Osteoblast (primary cell): ENCODE results near the gene ITGA3. TPM values are rescaled to one million over a fixed set of nuclear protein-coding genes. Genes with fewer than 3 reads are reported as not detected.
A peak's percentile ranks its signal among the peaks of the same experiment; 100 is the strongest.

Experiments
- DNase-seq: peaks from one replicate; pipeline ENCODE4 v3.0.0; 2011; ENCODE audit warnings: low spot score, mixed read lengths; ENCODE audit not compliant: insufficient read length; ENCODE audit errors: missing footprints
- H2AFZ ChIP-seq: 2 replicates; pipeline ENCODE4 v1.6.0; 2011; ENCODE audit warnings: mild to moderate bottlenecking, low read length
- H3K27ac ChIP-seq: 2 replicates; pipeline ENCODE4 v1.5.1; 2011; ENCODE audit warnings: mild to moderate bottlenecking, low read depth, low read length, moderate library complexity
- H3K27me3 ChIP-seq: 2 replicates; pipeline ENCODE4 v1.6.0; 2012; ENCODE audit warnings: mild to moderate bottlenecking, control low read depth, inconsistent platforms, low read length, moderate library complexity; ENCODE audit not compliant: insufficient read depth
- H3K36me3 ChIP-seq: 2 replicates; pipeline ENCODE4 v1.5.1; 2011; ENCODE audit warnings: mild to moderate bottlenecking, low read length, control low read depth, moderate library complexity; ENCODE audit not compliant: insufficient read depth
- H3K4me1 ChIP-seq: 2 replicates; pipeline ENCODE4 v1.5.1; 2011; ENCODE audit warnings: mild to moderate bottlenecking, low read length, control low read depth, moderate library complexity; ENCODE audit not compliant: insufficient read depth
- H3K4me2 ChIP-seq: 2 replicates; pipeline ENCODE4 v1.6.0; 2011; ENCODE audit warnings: mild to moderate bottlenecking, low read length; ENCODE audit not compliant: insufficient read depth
- H3K4me3 ChIP-seq: fragments of 200-600 bp; sonication (generic); 3 replicates; pipeline ENCODE4 v1.5.1; 2012; ENCODE audit warnings: mild to moderate bottlenecking, low read length, inconsistent platforms; ENCODE audit not compliant: insufficient read depth
- H3K79me2 ChIP-seq: 2 replicates; pipeline ENCODE4 v1.6.0; 2012; ENCODE audit warnings: mild to moderate bottlenecking, low read length, control low read depth, inconsistent platforms; ENCODE audit not compliant: insufficient read depth
- H3K9me3 ChIP-seq: 2 replicates; pipeline ENCODE4 v1.5.1; 2011; ENCODE audit warnings: low read depth, low read length, control low read depth
- H4K20me1 ChIP-seq: 2 replicates; pipeline ENCODE4 v1.6.0; 2012; ENCODE audit warnings: mild to moderate bottlenecking, low read length, control low read depth; ENCODE audit not compliant: insufficient read depth
- total RNA-seq: library from RNA; depleted of rRNA; stranded (reverse); fragments of >200 nt; gene quantifications from 2 replicates; pipeline ENCODE4 v1.2.3, GENCODE V29; 2012
- TF ChIP-seq, protein P1 (sequence below): IDR thresholded peaks from 2 replicates; pipeline ENCODE4 v1.5.1; 2011; ENCODE audit warnings: mild to moderate bottlenecking, low read depth, low read length, moderate library complexity; ENCODE audit errors: extremely low read depth

Gene ITGA3
- total RNA-seq, 1 donor, result 81.4 TPM

DNA sequence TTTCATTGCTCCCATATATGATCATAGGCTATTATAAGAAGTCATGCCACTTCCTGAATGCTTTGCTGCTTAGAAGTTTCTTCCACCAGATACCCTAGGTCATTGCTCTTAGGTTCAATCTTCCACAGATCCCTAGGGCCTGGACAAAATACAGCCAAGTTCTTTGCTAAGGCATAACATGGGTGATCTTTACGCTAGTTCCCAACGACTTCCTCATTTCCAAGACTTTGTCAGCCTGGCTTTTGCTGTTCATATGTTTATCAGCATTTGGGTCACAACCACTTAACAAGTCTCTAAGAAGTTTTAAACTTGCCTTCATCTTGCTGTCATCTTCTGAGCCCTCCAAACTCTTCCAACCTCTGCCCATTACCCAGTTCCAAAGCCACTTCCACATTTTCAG is 40.8 kb upstream of the ITGA3 start:
- DNase-seq, result no peak
- Histone ChIP-seq H3K27me3 (no peaks in the 10 kb centered on the region), H4K20me1 (no peaks in the 10 kb centered on the region), H3K36me3 (no peaks in the 10 kb centered on the region), H3K9me3 (no peaks in the 10 kb centered on the region), H2AFZ (no peak overlapping the region), H3K4me3 (no peak overlapping the region), H3K4me2 (no peak overlapping the region), H3K79me2 (no peaks in the 10 kb centered on the region), H3K4me1 (peaks cover 3% of the 10 kb centered on the region), H3K27ac (no peak overlapping the region)
- TF ChIP-seq, protein P1, sequence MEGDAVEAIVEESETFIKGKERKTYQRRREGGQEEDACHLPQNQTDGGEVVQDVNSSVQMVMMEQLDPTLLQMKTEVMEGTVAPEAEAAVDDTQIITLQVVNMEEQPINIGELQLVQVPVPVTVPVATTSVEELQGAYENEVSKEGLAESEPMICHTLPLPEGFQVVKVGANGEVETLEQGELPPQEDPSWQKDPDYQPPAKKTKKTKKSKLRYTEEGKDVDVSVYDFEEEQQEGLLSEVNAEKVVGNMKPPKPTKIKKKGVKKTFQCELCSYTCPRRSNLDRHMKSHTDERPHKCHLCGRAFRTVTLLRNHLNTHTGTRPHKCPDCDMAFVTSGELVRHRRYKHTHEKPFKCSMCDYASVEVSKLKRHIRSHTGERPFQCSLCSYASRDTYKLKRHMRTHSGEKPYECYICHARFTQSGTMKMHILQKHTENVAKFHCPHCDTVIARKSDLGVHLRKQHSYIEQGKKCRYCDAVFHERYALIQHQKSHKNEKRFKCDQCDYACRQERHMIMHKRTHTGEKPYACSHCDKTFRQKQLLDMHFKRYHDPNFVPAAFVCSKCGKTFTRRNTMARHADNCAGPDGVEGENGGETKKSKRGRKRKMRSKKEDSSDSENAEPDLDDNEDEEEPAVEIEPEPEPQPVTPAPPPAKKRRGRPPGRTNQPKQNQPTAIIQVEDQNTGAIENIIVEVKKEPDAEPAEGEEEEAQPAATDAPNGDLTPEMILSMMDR, result no peak

DNA sequence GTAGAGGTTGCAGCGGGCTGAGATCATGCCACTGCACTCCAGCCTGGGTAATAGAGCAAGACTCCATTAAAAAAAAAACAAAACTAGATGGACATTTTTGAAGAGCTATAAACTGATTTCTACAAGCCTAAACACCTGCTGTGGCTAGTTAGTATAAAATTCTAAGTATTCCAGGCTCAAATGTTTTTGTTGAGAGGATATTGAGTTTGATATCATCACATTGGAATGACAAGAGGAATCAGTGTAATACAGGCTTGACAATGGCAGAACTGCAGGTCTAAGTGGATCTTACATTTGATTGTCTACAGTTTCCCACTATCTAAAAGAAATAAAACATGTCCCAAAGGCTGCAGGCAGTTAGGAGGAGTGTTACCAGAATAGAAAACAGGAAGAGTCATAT is 37.0 kb upstream of the ITGA3 start:
- H4K20me1 ChIP-seq, result no peaks in the 10 kb centered on the region
- peaks cover 4% of the 10 kb centered on the region for H3K27me3 ChIP-seq
- TF ChIP-seq, protein P1, result no peak
- H3K4me1 ChIP-seq, result peaks cover 3% of the 10 kb centered on the region
- H3K4me3 ChIP-seq, result no peak overlapping the region
- DNase-seq, result no peak
- H3K9me3 ChIP-seq, result no peaks in the 10 kb centered on the region
- H2AFZ ChIP-seq, result no peak overlapping the region
- no peaks in the 10 kb centered on the region for H3K79me2 ChIP-seq
- no peak overlapping the region for H3K27ac ChIP-seq
- H3K36me3 ChIP-seq, result no peaks in the 10 kb centered on the region
- H3K4me2 ChIP-seq, result no peak overlapping the region

DNA sequence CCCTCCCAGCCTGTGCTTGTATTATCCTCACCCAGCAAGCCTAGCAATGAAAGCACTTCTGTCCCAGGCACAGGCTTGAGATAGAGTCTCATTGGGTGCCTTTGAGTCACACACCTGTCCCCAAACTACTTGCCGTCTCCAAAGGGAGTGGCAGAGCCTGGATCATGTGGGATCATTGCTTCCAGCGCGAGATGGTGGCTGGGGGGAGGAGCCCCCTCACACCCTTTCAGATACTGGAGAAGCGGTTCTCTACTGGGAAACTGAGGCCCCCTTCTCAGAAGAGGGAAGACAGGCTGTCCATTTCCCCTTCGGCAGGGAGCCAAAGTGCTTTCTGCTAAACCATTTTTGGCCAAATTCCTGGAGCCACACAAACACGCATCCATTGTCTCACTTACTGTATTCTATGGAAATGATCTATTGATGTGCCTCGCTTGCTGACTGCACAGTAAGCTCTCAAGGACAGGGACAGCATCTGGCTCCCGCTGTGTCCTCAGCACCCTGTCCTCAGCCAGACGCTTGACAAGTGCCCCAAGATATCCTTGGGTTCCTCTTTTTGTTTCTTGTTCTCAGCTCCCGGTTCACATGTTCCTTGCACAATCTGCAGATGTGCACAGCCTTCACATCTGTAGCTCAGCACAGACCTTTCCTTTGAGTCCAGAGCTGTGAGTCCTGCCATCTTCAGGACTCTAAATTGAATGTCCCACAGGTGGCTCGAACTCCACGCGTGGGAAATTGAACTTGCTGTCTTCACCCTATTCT is 34.9 kb upstream of the ITGA3 start:
- Histone ChIP-seq H4K20me1 (no peaks in the 10 kb centered on the region), H3K27me3 (peaks cover 4% of the 10 kb centered on the region), H3K4me1 (peaks cover 3% of the 10 kb centered on the region), H2AFZ (no peak overlapping the region), H3K4me2 (no peak overlapping the region), H3K4me3 (no peak overlapping the region), H3K79me2 (no peaks in the 10 kb centered on the region), H3K9me3 (no peaks in the 10 kb centered on the region), H3K36me3 (no peaks in the 10 kb centered on the region), H3K27ac (no peak overlapping the region)
- DNase-seq, result peak; percentile 9
- TF ChIP-seq, protein P1, result no peak

DNA sequence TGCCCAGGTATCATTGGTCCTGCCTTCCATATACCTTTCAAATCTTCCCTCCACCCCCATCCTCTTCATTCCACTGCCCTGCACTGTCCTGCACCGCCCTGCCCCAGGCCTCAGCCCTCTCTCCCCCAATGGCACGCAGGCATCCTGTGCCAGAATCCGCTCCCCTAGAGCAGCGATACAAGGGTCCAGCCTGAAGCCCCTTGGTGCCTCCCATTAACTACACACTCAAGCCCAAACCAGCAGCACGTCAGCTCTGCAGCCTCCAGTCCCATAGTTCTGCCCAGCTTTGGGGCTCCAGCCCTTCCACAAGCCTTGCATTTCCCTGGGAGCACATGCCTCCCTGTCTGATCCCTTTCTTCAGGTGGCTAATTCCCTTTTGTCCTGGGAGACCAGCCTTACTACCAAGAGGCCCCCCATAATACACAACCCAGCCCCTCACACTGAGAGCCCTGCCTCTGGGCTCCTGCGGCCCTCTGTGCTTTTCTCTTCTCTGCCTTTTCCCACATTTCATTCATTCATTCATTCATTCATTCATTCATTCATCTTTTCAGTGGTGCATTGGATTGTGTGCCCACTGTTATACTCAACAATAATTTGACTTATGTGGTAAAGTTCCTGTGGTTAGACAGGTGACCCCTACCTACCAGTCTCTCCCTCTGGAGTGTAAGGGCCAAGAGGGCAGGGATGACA is 34.1 kb upstream of the ITGA3 start:
- Histone ChIP-seq H3K79me2 (peaks cover 5% of the 10 kb centered on the region), H3K4me3 (no peak overlapping the region), H3K4me2 (no peak overlapping the region), H3K27ac (no peak overlapping the region), H4K20me1 (no peaks in the 10 kb centered on the region), H2AFZ (no peak overlapping the region), H3K9me3 (no peaks in the 10 kb centered on the region), H3K36me3 (no peaks in the 10 kb centered on the region), H3K4me1 (peaks cover 5% of the 10 kb centered on the region), H3K27me3 (peaks cover 4% of the 10 kb centered on the region)
- TF ChIP-seq, protein P1, result no peak
- DNase-seq, result no peak
